Suprapubic skin (tissue), 4 donors: ENCODE data around the gene LRRC8D.

Experiments used
- CTCF ChIP-seq, 2 donors: fragments of 200-600 bp in 1 of 2; fragments of 450-650 bp in 1 of 2; sonication (generic) in 1 of 2; IDR thresholded peaks; one replicate each; pipeline ENCODE4 v1.5.1; 2016 to 2019; ENCODE audit warnings: antibody characterized with exemption in 2 of 2, mild to moderate bottlenecking in 1 of 2, moderate library complexity in 1 of 2
- EP300 ChIP-seq: sonication (generic); formaldehyde crosslinking; IDR thresholded peaks from one replicate; pipeline ENCODE4 v1.6.1; 2017; ENCODE audit warnings: antibody characterized with exemption
- POLR2A ChIP-seq, 2 donors: fragments of 450-650 bp; IDR thresholded peaks; one replicate each; pipeline ENCODE4 v1.6.1; 2017; ENCODE audit warnings: antibody characterized with exemption in 2 of 2, mild to moderate bottlenecking in 2 of 2, moderate library complexity in 2 of 2
- POLR2AphosphoS5 ChIP-seq, 3 donors: sonication (generic); formaldehyde crosslinking; IDR thresholded peaks; one replicate each; pipeline ENCODE4 v1.6.1; 2017; ENCODE audit warnings: antibody characterized with exemption in 3 of 3

DNA sequence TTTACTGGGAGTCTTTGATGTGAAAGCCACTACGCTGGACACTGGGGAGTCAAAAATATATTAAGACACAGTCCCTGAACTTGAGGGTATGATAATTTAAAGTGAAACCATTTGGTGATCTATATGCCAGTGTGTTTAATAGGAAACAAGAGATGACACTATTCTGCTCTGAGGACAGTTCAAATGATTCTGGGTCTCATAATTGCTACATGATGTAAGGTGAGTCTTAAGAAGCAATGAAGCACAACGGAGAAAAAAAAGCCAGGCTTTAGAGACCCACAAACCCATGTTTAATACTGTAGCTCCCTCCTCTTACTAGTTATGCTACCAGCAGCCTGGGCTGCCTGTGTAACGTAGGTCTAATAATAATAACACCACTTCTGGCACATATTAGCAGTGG lies 14.2 kb upstream of the LRRC8D start:
- no peak for TF ChIP-seq CTCF (IDR thresholded peaks at IDR 0.05)
- TF ChIP-seq POLR2AphosphoS5 (IDR thresholded peaks at IDR 0.05) = no peak
- TF ChIP-seq EP300 = no peak
- no peak for TF ChIP-seq POLR2A (IDR thresholded peaks at IDR 0.05)
